IMR-90 (cell line): ENCODE data around the gene OXLD1.

ENCODE experiments used
- BHLHE40 ChIP-seq: fragments of 150-350 bp; IDR thresholded peaks from 2 replicates; pipeline ENCODE4 v1.6.1; 2016; ENCODE audit warnings: mild to moderate bottlenecking, low read depth, low read length
- CTCF ChIP-seq: conservative IDR thresholded peaks from 2 replicates; pipeline ENCODE4 v1.5.1; 2012; ENCODE audit warnings: mild to moderate bottlenecking, low read depth, low read length, improper control_type of control experiment
- ELK1 ChIP-seq: fragments of 150-350 bp; IDR thresholded peaks from 2 replicates; pipeline ENCODE4 v1.6.1; 2016; ENCODE audit warnings: low read depth, mild to moderate bottlenecking, low read length, moderate library complexity, borderline replicate concordance
- MAFK ChIP-seq: IDR thresholded peaks from 2 replicates; pipeline ENCODE4 v1.6.1; 2012; ENCODE audit warnings: low read depth, low read length, improper control_type of control experiment
- MAZ ChIP-seq: IDR thresholded peaks from 2 replicates; pipeline ENCODE4 v1.6.1; 2012; ENCODE audit warnings: low read depth, mild to moderate bottlenecking, low read length, improper control_type of control experiment, moderate library complexity, borderline replicate concordance
- MXI1 ChIP-seq: IDR thresholded peaks from 2 replicates; pipeline ENCODE4 v1.6.1; 2012; ENCODE audit warnings: low read depth, mild to moderate bottlenecking, low read length, moderate library complexity, borderline replicate concordance
- NFE2L2 ChIP-seq: fragments of 150-350 bp; IDR thresholded peaks from 2 replicates; pipeline ENCODE4 v1.6.1; 2016; ENCODE audit warnings: low read depth, mild to moderate bottlenecking, low read length
- POLR2A ChIP-seq: IDR thresholded peaks from 2 replicates; pipeline ENCODE4 v1.6.1; 2012; ENCODE audit warnings: mild to moderate bottlenecking, low read depth, low read length
- RAD21 ChIP-seq: IDR thresholded peaks from 2 replicates; pipeline ENCODE4 v1.6.1; 2012; ENCODE audit warnings: low read length, improper control_type of control experiment
- RCOR1 ChIP-seq: IDR thresholded peaks from 2 replicates; pipeline ENCODE4 v1.6.1; 2012; ENCODE audit warnings: mild to moderate bottlenecking, low read length, improper control_type of control experiment; ENCODE audit not compliant: insufficient replicate concordance
- RFX5 ChIP-seq: IDR thresholded peaks from 2 replicates; pipeline ENCODE4 v1.8.0; 2012; ENCODE audit warnings: low read depth, mild to moderate bottlenecking, low read length, moderate library complexity
- USF2 ChIP-seq: fragments of 150-350 bp; IDR thresholded peaks from 2 replicates; pipeline ENCODE4 v1.6.1; 2017; ENCODE audit warnings: mild to moderate bottlenecking, antibody characterized with exemption, low read length, low read depth

GRCh38 chr17:81676906-81677305 lies 10.5 kb upstream of the OXLD1 start:
- TF ChIP-seq CTCF = no peak
- TF ChIP-seq RAD21 = no peak
- no peak for TF ChIP-seq POLR2A
- no peak for TF ChIP-seq MXI1
- TF ChIP-seq ELK1 = no peak
- no peak for TF ChIP-seq NFE2L2
- no peak for TF ChIP-seq MAFK
- TF ChIP-seq BHLHE40 = no peak
- TF ChIP-seq RFX5 = no peak
- no peak for TF ChIP-seq MAZ
- no peak for TF ChIP-seq RCOR1
- TF ChIP-seq USF2 = no peak
